WTC11 (cell line): ENCODE results near the gene CUL1. TPM values are rescaled to one million over a fixed set of nuclear protein-coding genes. Genes with fewer than 3 reads are reported as not detected.
A peak's percentile ranks its signal among the peaks of the same experiment; 100 is the strongest.

ENCODE experiments used
- ATAC-seq: fragments of 200-7000 bp; cut with Tn5 transposase; 2 replicates; pipeline ENCODE4 v1.10.0; 2021; ENCODE audit warnings: mild to moderate bottlenecking, moderate library complexity
- CTCF ChIA-PET: fragments of 300-600 bp; sonication (Branson Sonifier 250); formaldehyde crosslinking; loops from one replicate; lab custom pipeline; 2021; ENCODE audit warnings: antibody characterized with exemption; lab: Charles Lee
- POLR2A ChIA-PET: fragments of 350-600 bp; sonication (Branson Sonifier 250); formaldehyde crosslinking; loops from one replicate; lab custom pipeline; 2021; ENCODE audit warnings: antibody characterized with exemption; lab: Charles Lee
- DNase-seq: peaks from one replicate; pipeline ENCODE4 v3.0.0; 2021; ENCODE audit warnings: low spot score
- H3K27ac Mint-ChIP-seq: 2 replicates; pipeline ENCODE4 v1.8.0; 2021; ENCODE audit warnings: mixed read lengths
- H3K27me3 Mint-ChIP-seq: 2 replicates; pipeline ENCODE4 v1.8.0; 2021; ENCODE audit warnings: low read depth, mild to moderate bottlenecking, moderate library complexity, mixed read lengths
- H3K36me3 Mint-ChIP-seq: 2 replicates; pipeline ENCODE4 v1.8.0; 2021; ENCODE audit warnings: mixed read lengths
- H3K4me1 Mint-ChIP-seq: 2 replicates; pipeline ENCODE4 v1.8.0; 2022; ENCODE audit warnings: mixed read lengths
- H3K4me3 Mint-ChIP-seq: 2 replicates; pipeline ENCODE4 v1.8.0; 2021; ENCODE audit warnings: mild to moderate bottlenecking, moderate library complexity, mixed read lengths
- H3K9me3 Mint-ChIP-seq: 2 replicates; pipeline ENCODE4 v1.8.0; 2021; ENCODE audit warnings: mixed read lengths
- CBFB ChIP-seq: sonication (generic); formaldehyde crosslinking; IDR thresholded peaks from 2 replicates; pipeline ENCODE4 v1.8.1; 2022; ENCODE audit warnings: mild to moderate bottlenecking, low read depth, missing genetic modification reagents
- GRHL2 ChIP-seq: fragments of 250-450 bp; sonication (Bioruptor Pico); IDR thresholded peaks from 2 replicates; pipeline ENCODE4 v1.8.0; 2022; ENCODE audit warnings: mild to moderate bottlenecking, moderate library complexity; ENCODE audit not compliant: insufficient replicate concordance, severe bottlenecking
- JAZF1 ChIP-seq: fragments of 250-450 bp; sonication (Bioruptor Pico); IDR thresholded peaks from 2 replicates; pipeline ENCODE4 v1.9.0; 2021; ENCODE audit warnings: moderate library complexity, mild to moderate bottlenecking, inconsistent platforms
- JUN ChIP-seq: sonication (generic); formaldehyde crosslinking; IDR thresholded peaks from 2 replicates; pipeline ENCODE4 v1.8.0; 2023; ENCODE audit warnings: mild to moderate bottlenecking, missing genetic modification reagents
- KAT7 ChIP-seq: sonication (generic); formaldehyde crosslinking; IDR thresholded peaks from 2 replicates; pipeline ENCODE4 v1.8.1; 2023; ENCODE audit warnings: missing genetic modification reagents, mild to moderate bottlenecking, borderline replicate concordance
- MXD4 ChIP-seq: fragments of 250-450 bp; sonication (Bioruptor Pico); IDR thresholded peaks from 2 replicates; pipeline ENCODE4 v1.8.0; 2021; ENCODE audit warnings: mild to moderate bottlenecking, moderate library complexity, borderline replicate concordance
- NFYB ChIP-seq: sonication (generic); formaldehyde crosslinking; conservative IDR thresholded peaks from 2 replicates; pipeline ENCODE4 v1.8.0; 2022; ENCODE audit warnings: low read depth, missing genetic modification reagents
- RORB ChIP-seq: fragments of 250-450 bp; sonication (Bioruptor Pico); IDR thresholded peaks from 2 replicates; pipeline ENCODE4 v1.9.0; 2021; ENCODE audit warnings: mild to moderate bottlenecking
- SMAD4 ChIP-seq: sonication (generic); formaldehyde crosslinking; IDR thresholded peaks from 2 replicates; pipeline ENCODE4 v1.8.0; 2022; ENCODE audit warnings: mild to moderate bottlenecking, missing genetic modification reagents
- TCF7 ChIP-seq: sonication (generic); formaldehyde crosslinking; IDR thresholded peaks from 2 replicates; pipeline ENCODE4 v1.8.0; 2022; ENCODE audit warnings: mild to moderate bottlenecking, low read depth, missing genetic modification reagents, moderate library complexity
- TEAD4 ChIP-seq: sonication (generic); formaldehyde crosslinking; IDR thresholded peaks from 2 replicates; pipeline ENCODE4 v1.8.0; 2022; ENCODE audit warnings: mild to moderate bottlenecking, missing genetic modification reagents
- TP53 ChIP-seq: sonication (generic); formaldehyde crosslinking; IDR thresholded peaks from 2 replicates; pipeline ENCODE4 v1.8.1; 2023; ENCODE audit warnings: mild to moderate bottlenecking, missing genetic modification reagents
- ZNF423 ChIP-seq: fragments of 250-450 bp; sonication (Bioruptor Pico); IDR thresholded peaks from 2 replicates; pipeline ENCODE4 v2.1.2; 2022; ENCODE audit warnings: mild to moderate bottlenecking, moderate library complexity
- total RNA-seq: library from RNA; stranded (reverse); gene quantifications from 3 replicates; pipeline ENCODE4 v1.2.3, GENCODE V29; 2021
- TF ChIP-seq, protein P1 (sequence below): fragments of 250-450 bp; sonication (Bioruptor Pico); IDR thresholded peaks from 2 replicates; pipeline ENCODE4 v1.8.0; 2021; ENCODE audit warnings: mild to moderate bottlenecking
- TF ChIP-seq, protein P2 (sequence below): sonication (generic); formaldehyde crosslinking; IDR thresholded peaks from 2 replicates; pipeline ENCODE4 v1.8.1; 2022; ENCODE audit warnings: mild to moderate bottlenecking, moderate library complexity, missing genetic modification reagents
- TF ChIP-seq, protein P3 (sequence below): fragments of 250-450 bp; sonication (Bioruptor Pico); IDR thresholded peaks from 2 replicates; pipeline ENCODE4 v1.9.0; 2021; ENCODE audit warnings: mild to moderate bottlenecking
- TF ChIP-seq, protein P4 (sequence below): sonication (generic); formaldehyde crosslinking; IDR thresholded peaks from 2 replicates; pipeline ENCODE4 v1.8.1; 2022; ENCODE audit warnings: low read depth, mild to moderate bottlenecking, moderate library complexity, missing genetic modification reagents, borderline replicate concordance
- TF ChIP-seq, protein P5 (sequence below): sonication (generic); formaldehyde crosslinking; IDR thresholded peaks from 2 replicates; pipeline ENCODE4 v1.8.0; 2022; ENCODE audit warnings: mild to moderate bottlenecking, missing genetic modification reagents
- TF ChIP-seq, protein P6 (sequence below): sonication (generic); formaldehyde crosslinking; conservative IDR thresholded peaks from 2 replicates; pipeline ENCODE4 v1.8.1; 2022; ENCODE audit warnings: mild to moderate bottlenecking, missing genetic modification reagents
- TF ChIP-seq, protein P7 (sequence below): sonication (generic); formaldehyde crosslinking; IDR thresholded peaks from 2 replicates; pipeline ENCODE4 v1.8.0; 2023; ENCODE audit warnings: missing genetic modification reagents
- TF ChIP-seq, protein P8 (sequence below): sonication (generic); formaldehyde crosslinking; IDR thresholded peaks from 2 replicates; pipeline ENCODE4 v1.8.1; 2022; ENCODE audit warnings: low read depth, missing genetic modification reagents, borderline replicate concordance
- TF ChIP-seq, protein P9 (sequence below): sonication (generic); formaldehyde crosslinking; IDR thresholded peaks from 2 replicates; pipeline ENCODE4 v1.8.0; 2022; ENCODE audit warnings: mild to moderate bottlenecking, missing genetic modification reagents
- TF ChIP-seq, protein P10 (sequence below): sonication (generic); formaldehyde crosslinking; IDR thresholded peaks from 2 replicates; pipeline ENCODE4 v1.8.1; 2022; ENCODE audit warnings: missing genetic modification reagents, borderline replicate concordance

CUL1 gene
- total RNA-seq, 1 experiment from 2014 or later = 50.5 TPM

DNA sequence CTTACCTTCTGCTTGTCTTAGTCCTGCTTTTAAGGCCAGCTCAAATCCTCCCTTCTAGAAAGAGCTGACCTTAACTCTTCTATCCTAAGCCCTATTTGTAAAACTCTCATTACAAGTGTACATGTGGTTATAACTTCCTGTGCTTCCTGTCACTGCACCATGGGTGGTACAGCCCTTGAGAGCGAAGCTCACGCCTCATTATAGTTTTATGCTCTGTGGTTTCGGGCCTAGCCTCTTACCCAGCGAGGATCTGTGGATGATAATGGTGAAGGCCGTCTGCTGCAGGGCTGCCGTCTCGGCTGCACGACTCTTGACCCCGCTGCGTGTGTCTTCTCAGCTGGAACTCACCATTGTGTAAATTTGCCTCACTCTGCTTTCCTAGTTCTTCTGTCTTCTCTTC is 74.6 kb downstream of the CUL1 start (continued):
- TF ChIP-seq, protein P1, sequence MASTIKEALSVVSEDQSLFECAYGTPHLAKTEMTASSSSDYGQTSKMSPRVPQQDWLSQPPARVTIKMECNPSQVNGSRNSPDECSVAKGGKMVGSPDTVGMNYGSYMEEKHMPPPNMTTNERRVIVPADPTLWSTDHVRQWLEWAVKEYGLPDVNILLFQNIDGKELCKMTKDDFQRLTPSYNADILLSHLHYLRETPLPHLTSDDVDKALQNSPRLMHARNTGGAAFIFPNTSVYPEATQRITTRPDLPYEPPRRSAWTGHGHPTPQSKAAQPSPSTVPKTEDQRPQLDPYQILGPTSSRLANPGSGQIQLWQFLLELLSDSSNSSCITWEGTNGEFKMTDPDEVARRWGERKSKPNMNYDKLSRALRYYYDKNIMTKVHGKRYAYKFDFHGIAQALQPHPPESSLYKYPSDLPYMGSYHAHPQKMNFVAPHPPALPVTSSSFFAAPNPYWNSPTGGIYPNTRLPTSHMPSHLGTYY (CRISPR knock-in tag) = no peak
- TF ChIP-seq JAZF1 = no peak
- TF ChIP-seq TCF7 (CRISPR knock-in tag) = no peak
- TF ChIP-seq, protein P2, sequence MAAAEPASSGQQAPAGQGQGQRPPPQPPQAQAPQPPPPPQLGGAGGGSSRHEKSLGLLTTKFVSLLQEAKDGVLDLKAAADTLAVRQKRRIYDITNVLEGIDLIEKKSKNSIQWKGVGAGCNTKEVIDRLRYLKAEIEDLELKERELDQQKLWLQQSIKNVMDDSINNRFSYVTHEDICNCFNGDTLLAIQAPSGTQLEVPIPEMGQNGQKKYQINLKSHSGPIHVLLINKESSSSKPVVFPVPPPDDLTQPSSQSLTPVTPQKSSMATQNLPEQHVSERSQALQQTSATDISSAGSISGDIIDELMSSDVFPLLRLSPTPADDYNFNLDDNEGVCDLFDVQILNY (CRISPR knock-in tag) = no peak

DNA sequence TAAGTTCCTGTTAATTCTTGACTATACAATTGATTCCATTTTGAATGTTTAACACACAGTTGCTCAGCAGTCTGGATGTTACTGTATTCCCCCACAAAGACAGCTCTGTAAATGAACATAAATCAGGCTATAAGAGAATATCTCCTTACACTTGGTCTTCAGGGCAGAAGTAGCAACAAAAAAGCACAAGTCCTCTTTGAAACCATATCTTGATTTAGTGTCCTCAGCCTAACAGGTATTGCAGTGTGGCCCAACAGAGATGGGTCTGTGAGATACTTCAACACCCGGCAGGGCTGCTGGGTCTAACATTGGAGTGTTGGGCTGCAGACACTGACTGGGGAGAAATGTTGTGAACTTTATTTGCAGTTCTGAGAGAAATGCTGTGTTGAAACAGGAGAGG is 75.8 kb downstream of the CUL1 start:
- Mint-ChIP-seq H3K9me3 (no peaks in the 10 kb centered on the region), H3K27ac (peak overlapping the region; percentile 81), H3K27me3 (no peaks in the 10 kb centered on the region), H3K4me1 (peaks cover 52% of the 10 kb centered on the region), H3K36me3 (peaks cover 23% of the 10 kb centered on the region), H3K4me3 (no peak overlapping the region)
- DNase-seq = no peak
- ChIA-PET POLR2A (interaction anchor here (1.0 kb wide), 1 partner anchor 8 kb away, joined by 3 read pairs; no protein-coding TSS in a partner anchor), CTCF (interaction anchor here (1.6 to 1.7 kb wide), 2 partner anchors 27 to 199 kb away, joined by 5 to 6 read pairs; no protein-coding TSS in a partner anchor)
- ATAC-seq = peak; percentile 21; the same call in 1 of the 2 replicates
- TF ChIP-seq NFYB (CRISPR knock-in tag) = no peak
- TF ChIP-seq, protein P3, sequence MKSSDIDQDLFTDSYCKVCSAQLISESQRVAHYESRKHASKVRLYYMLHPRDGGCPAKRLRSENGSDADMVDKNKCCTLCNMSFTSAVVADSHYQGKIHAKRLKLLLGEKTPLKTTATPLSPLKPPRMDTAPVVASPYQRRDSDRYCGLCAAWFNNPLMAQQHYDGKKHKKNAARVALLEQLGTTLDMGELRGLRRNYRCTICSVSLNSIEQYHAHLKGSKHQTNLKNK (CRISPR knock-in tag) = no peak
- no peak for TF ChIP-seq TEAD4 (CRISPR knock-in tag)
- TF ChIP-seq, protein P4, sequence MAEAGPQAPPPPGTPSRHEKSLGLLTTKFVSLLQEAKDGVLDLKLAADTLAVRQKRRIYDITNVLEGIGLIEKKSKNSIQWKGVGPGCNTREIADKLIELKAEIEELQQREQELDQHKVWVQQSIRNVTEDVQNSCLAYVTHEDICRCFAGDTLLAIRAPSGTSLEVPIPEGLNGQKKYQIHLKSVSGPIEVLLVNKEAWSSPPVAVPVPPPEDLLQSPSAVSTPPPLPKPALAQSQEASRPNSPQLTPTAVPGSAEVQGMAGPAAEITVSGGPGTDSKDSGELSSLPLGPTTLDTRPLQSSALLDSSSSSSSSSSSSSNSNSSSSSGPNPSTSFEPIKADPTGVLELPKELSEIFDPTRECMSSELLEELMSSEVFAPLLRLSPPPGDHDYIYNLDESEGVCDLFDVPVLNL = no peak
- no peak for TF ChIP-seq TP53 (CRISPR knock-in tag)
- TF ChIP-seq, protein P5, sequence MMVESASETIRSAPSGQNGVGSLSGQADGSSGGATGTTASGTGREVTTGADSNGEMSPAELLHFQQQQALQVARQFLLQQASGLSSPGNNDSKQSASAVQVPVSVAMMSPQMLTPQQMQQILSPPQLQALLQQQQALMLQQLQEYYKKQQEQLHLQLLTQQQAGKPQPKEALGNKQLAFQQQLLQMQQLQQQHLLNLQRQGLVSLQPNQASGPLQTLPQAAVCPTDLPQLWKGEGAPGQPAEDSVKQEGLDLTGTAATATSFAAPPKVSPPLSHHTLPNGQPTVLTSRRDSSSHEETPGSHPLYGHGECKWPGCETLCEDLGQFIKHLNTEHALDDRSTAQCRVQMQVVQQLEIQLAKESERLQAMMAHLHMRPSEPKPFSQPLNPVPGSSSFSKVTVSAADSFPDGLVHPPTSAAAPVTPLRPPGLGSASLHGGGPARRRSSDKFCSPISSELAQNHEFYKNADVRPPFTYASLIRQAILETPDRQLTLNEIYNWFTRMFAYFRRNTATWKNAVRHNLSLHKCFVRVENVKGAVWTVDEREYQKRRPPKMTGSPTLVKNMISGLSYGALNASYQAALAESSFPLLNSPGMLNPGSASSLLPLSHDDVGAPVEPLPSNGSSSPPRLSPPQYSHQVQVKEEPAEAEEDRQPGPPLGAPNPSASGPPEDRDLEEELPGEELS (CRISPR knock-in tag) = no peak
- no peak for TF ChIP-seq RORB (CRISPR knock-in tag)
- no peak for TF ChIP-seq ZNF423
- TF ChIP-seq CBFB (CRISPR knock-in tag) = no peak
- TF ChIP-seq GRHL2 = no peak
- TF ChIP-seq, protein P6, sequence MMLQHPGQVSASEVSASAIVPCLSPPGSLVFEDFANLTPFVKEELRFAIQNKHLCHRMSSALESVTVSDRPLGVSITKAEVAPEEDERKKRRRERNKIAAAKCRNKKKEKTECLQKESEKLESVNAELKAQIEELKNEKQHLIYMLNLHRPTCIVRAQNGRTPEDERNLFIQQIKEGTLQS = no peak
- TF ChIP-seq SMAD4 = no peak
- TF ChIP-seq MXD4 (CRISPR knock-in tag) = no peak
- TF ChIP-seq, protein P7, sequence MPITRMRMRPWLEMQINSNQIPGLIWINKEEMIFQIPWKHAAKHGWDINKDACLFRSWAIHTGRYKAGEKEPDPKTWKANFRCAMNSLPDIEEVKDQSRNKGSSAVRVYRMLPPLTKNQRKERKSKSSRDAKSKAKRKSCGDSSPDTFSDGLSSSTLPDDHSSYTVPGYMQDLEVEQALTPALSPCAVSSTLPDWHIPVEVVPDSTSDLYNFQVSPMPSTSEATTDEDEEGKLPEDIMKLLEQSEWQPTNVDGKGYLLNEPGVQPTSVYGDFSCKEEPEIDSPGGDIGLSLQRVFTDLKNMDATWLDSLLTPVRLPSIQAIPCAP (CRISPR knock-in tag) = no peak
- TF ChIP-seq, protein P8, sequence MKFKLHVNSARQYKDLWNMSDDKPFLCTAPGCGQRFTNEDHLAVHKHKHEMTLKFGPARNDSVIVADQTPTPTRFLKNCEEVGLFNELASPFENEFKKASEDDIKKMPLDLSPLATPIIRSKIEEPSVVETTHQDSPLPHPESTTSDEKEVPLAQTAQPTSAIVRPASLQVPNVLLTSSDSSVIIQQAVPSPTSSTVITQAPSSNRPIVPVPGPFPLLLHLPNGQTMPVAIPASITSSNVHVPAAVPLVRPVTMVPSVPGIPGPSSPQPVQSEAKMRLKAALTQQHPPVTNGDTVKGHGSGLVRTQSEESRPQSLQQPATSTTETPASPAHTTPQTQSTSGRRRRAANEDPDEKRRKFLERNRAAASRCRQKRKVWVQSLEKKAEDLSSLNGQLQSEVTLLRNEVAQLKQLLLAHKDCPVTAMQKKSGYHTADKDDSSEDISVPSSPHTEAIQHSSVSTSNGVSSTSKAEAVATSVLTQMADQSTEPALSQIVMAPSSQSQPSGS (CRISPR knock-in tag) = no peak
- no peak for TF ChIP-seq JUN
- TF ChIP-seq, protein P9, sequence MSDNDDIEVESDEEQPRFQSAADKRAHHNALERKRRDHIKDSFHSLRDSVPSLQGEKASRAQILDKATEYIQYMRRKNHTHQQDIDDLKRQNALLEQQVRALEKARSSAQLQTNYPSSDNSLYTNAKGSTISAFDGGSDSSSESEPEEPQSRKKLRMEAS = no peak
- no peak for TF ChIP-seq KAT7 (CRISPR knock-in tag)
- TF ChIP-seq, protein P10, sequence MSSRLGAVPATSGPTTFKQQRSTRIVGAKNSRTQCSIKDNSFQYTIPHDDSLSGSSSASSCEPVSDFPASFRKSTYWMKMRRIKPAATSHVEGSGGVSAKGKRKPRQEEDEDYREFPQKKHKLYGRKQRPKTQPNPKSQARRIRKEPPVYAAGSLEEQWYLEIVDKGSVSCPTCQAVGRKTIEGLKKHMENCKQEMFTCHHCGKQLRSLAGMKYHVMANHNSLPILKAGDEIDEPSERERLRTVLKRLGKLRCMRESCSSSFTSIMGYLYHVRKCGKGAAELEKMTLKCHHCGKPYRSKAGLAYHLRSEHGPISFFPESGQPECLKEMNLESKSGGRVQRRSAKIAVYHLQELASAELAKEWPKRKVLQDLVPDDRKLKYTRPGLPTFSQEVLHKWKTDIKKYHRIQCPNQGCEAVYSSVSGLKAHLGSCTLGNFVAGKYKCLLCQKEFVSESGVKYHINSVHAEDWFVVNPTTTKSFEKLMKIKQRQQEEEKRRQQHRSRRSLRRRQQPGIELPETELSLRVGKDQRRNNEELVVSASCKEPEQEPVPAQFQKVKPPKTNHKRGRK (CRISPR knock-in tag) = no peak
